Mucosa of descending colon (tissue), 3 donors: ENCODE results near the gene TWF2. TPM values are rescaled to one million over a fixed set of nuclear protein-coding genes. Genes with fewer than 3 reads are reported as not detected.

Source experiments
- ATAC-seq: fragments of 200-7000 bp; cut with Tn5 transposase; one replicate; pipeline ENCODE4 v1.9.1; 2020; ENCODE audit warnings: mild to moderate bottlenecking, moderate library complexity
- DNase-seq, 3 donors: peaks; one replicate each; pipeline ENCODE4 v3.0.0-alpha.2; 2020
- H3K36me3 ChIP-seq: fragments of 200-600 bp; one replicate; pipeline ENCODE4 v1.8.0; 2021; ENCODE audit warnings: low read depth, mild to moderate bottlenecking
- H3K4me1 ChIP-seq: fragments of 200-600 bp; one replicate; pipeline ENCODE4 v1.8.0; 2021; ENCODE audit warnings: low read depth, mild to moderate bottlenecking
- H3K4me3 ChIP-seq: fragments of 200-600 bp; one replicate; pipeline ENCODE4 v1.8.0; 2021; ENCODE audit warnings: mild to moderate bottlenecking
- H3K9me3 ChIP-seq: fragments of 200-600 bp; one replicate; pipeline ENCODE4 v1.8.0; 2021; ENCODE audit warnings: mild to moderate bottlenecking
- CTCF ChIP-seq: fragments of 200-600 bp; IDR thresholded peaks from one replicate; pipeline ENCODE4 v1.8.0; 2022; ENCODE audit warnings: antibody characterized with exemption, mild to moderate bottlenecking
- intact Hi-C, 2 donors: fragments of 100-400 bp; cut with DNase I in 1 of 2; cut with micrococcal nuclease in 1 of 2; formaldehyde crosslinking; loops; one replicate each; pipeline versions ENCODE4 v1.11.0 to v1.11.1; 2022; cut with DNase I, micrococcal nuclease
- total RNA-seq, 3 donors: library from RNA; stranded (reverse); fragmentation: NEBNext Ultra II Directional in 2 of 3; extraction: Animal tissue kit (Norgen Biotek cat#: 25700) in 2 of 3; gene quantifications; one replicate each; pipeline versions ENCODE4 v1.2.1 to v1.2.4, GENCODE V29; 2021 to 2023
- donor health status: DM: no; HTN: no; CAD: no; lungs with moderate emphysema.
- donor health status: DM: no; HTN: no; CAD: no.
- donor health status: DM: no; HTN: yes; CAD: no.

Gene TWF2
- total RNA-seq, 3 donors from 2014 or later: 39.1 to 41.1 (median 41.0) TPM

GRCh38 chr3:52234516-52235447 lies 4.2 kb downstream of the TWF2 start:
- Histone ChIP-seq H3K4me1 (peaks cover 16% of the 10 kb centered on the region), H3K9me3 (no peaks in the 10 kb centered on the region), H3K4me3 (no peak overlapping the region), H3K36me3 (peaks cover 8% of the 10 kb centered on the region)
- DNase-seq (peak in 2 of 3 donors; percentile 21 to 34), ATAC-seq (no peak)
- intact Hi-C loops: loop anchor here in 1 of 2 donors (5.0 kb wide), 1 partner anchor 108 kb away; no protein-coding TSS in a partner anchor
- TF ChIP-seq CTCF: no peak

- ATAC-seq: no peak
- H3K4me1 ChIP-seq: peaks cover 16% of the 10 kb centered on the region
- H3K9me3 ChIP-seq: no peaks in the 10 kb centered on the region
- intact Hi-C loops: loop anchor here in 1 of 2 donors (5.0 kb wide), 1 partner anchor 108 kb away; no protein-coding TSS in a partner anchor
- peak in 1 of 3 donors; percentile 26 for DNase-seq
- no peak for TF ChIP-seq CTCF
- H3K4me3 ChIP-seq: no peak overlapping the region
- peaks cover 8% of the 10 kb centered on the region for H3K36me3 ChIP-seq
Measured at GRCh38 chr3:52233968-52234367, 5.0 kb downstream of the TWF2 start.

GRCh38 chr3:52233108-52233591 lies 5.8 kb downstream of the TWF2 start:
- Histone ChIP-seq H3K9me3 (no peaks in the 10 kb centered on the region), H3K4me1 (peaks cover 12% of the 10 kb centered on the region), H3K4me3 (no peak overlapping the region), H3K36me3 (peaks cover 8% of the 10 kb centered on the region)
- intact Hi-C loops: loop anchor here in 1 of 2 donors (5.0 kb wide), 1 partner anchor 109 kb away; no protein-coding TSS in a partner anchor
- TF ChIP-seq CTCF: no peak
- ATAC-seq (no peak), DNase-seq (peak in 1 of 3 donors; percentile 46)

GRCh38 chr3:52232279-52233107 lies 6.5 kb downstream of the TWF2 start:
- Histone ChIP-seq H3K36me3 (peaks cover 8% of the 10 kb centered on the region), H3K4me3 (no peak overlapping the region), H3K4me1 (peaks cover 6% of the 10 kb centered on the region), H3K9me3 (no peaks in the 10 kb centered on the region)
- TF ChIP-seq CTCF: no peak
- intact Hi-C loops: loop anchor here in 1 of 2 donors (5.0 kb wide), 1 partner anchor 110 kb away; no protein-coding TSS in a partner anchor
- DNase-seq (peak in 1 of 3 donors; percentile 44), ATAC-seq (no peak)
